H1 (cell line): ENCODE measurements around the gene SNX6.

ENCODE experiments used
- CEBPB ChIP-seq: IDR thresholded peaks from 2 replicates; pipeline ENCODE4 v1.6.1; 2012; ENCODE audit warnings: low read depth, low read length
- CTCF ChIP-seq, 3 experiments: IDR thresholded peaks; 1 replicate in 2 of 3; 2 replicates in 1 of 3; pipeline versions ENCODE4 v1.5.1 to v1.6.1; 2011; ENCODE audit warnings: low read length in 3 of 3, mild to moderate bottlenecking in 3 of 3, inconsistent platforms in 2 of 3, low read depth in 1 of 3, moderate library complexity in 1 of 3; ENCODE audit not compliant: insufficient read depth in 1 of 3; ENCODE audit errors: control extremely low read depth in 1 of 3
- MAX ChIP-seq: IDR thresholded peaks from 2 replicates; pipeline ENCODE4 v1.6.1; 2012; ENCODE audit warnings: inconsistent platforms
- POLR2A ChIP-seq, 2 experiments: IDR thresholded peaks; 1 replicate in 1 of 2; 2 replicates in 1 of 2; pipeline ENCODE4 v1.6.1; 2011; ENCODE audit warnings: low read depth in 2 of 2, low read length in 2 of 2, mild to moderate bottlenecking in 2 of 2; ENCODE audit errors: control extremely low read depth in 1 of 2
- POLR2AphosphoS5 ChIP-seq: IDR thresholded peaks from 2 replicates; pipeline ENCODE4 v1.6.1; 2011; ENCODE audit warnings: low read depth, low read length
- RAD21 ChIP-seq, 2 experiments: IDR thresholded peaks in 1 of 2; conservative IDR thresholded peaks in 1 of 2; 2 replicates each; pipeline ENCODE4 v1.6.1; 2011; ENCODE audit warnings: low read depth in 2 of 2, low read length in 2 of 2, improper control_type of control experiment in 1 of 2, inconsistent platforms in 1 of 2, mild to moderate bottlenecking in 1 of 2, moderate library complexity in 1 of 2
- TAF1 ChIP-seq: IDR thresholded peaks from 2 replicates; pipeline ENCODE4 v1.6.1; 2011; ENCODE audit warnings: mild to moderate bottlenecking, low read depth, low read length

GRCh38 chr14:34583525-34583924 is 46.4 kb downstream of the SNX6 start:
- no peak for TF ChIP-seq POLR2A (IDR thresholded peaks at IDR 0.05; ENCODE audit: control extremely low read depth in 1 of 2, low read depth in 2 of 2, low read length in 2 of 2)
- no peak for TF ChIP-seq MAX
- no peak for TF ChIP-seq POLR2AphosphoS5
- TF ChIP-seq CTCF (IDR thresholded peaks at IDR 0.05; ENCODE audit: control extremely low read depth in 1 of 3, insufficient read depth in 1 of 3, low read depth in 1 of 3, low read length in 3 of 3): no peak
- TF ChIP-seq TAF1: no peak
- TF ChIP-seq RAD21 (IDR thresholded peaks at IDR 0.05 in 1 of 2, conservative IDR thresholded peaks at IDR 0.05 in 1 of 2; ENCODE audit: low read depth in 2 of 2, low read length in 2 of 2): no peak
- no peak for TF ChIP-seq CEBPB
